HG02970 (cell line): ENCODE results near the gene SHISAL1.
A peak's percentile ranks its signal among the peaks of the same experiment; 100 is the strongest.
"Not testable (repeated sequence)": the region's sequence is repeated elsewhere in the genome, so short reads cannot be mapped to it uniquely, and the experiment has no call there.

Experiments used
- ATAC-seq: cut with Tn5 transposase; IDR thresholded peaks from one replicate; pipeline ENCODE4 v1.9.1; 2021; ENCODE audit warnings: mild to moderate bottlenecking, moderate library complexity, moderate number of reproducible peaks; ENCODE audit not compliant: unreplicated experiment, low FRiP score

SHISAL1 gene

GRCh38 chr22:44329179-44329796 lies 16.5 kb upstream of the SHISAL1 start:
- peak; percentile 65 for ATAC-seq

- no peak for ATAC-seq
These were observed 16.0 kb upstream of the SHISAL1 start for GRCh38 chr22:44328762-44329161.

- ATAC-seq, result no peak
These were observed 15.6 kb upstream of the SHISAL1 start for GRCh38 chr22:44328326-44328725.

DNA sequence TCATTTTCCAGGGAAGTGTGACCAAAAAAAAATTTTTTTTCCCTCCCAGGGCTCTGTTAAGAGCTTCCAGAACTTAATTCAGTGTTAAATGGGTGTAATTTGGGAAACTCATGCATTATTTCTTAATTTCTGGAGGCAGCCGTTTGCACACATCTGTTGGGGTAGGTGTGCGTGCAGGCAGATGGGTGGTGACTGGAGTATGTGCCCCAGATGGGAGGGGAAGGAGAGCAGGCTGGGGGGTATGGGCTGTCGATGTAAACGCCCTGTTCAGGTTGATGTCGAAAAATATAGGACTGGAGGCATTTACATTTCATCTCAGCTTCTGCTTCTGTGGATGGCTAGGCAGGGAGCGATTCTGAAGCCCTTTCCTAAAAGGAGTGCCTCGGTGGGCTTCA lies 13.7 kb upstream of the SHISAL1 start:
- ATAC-seq, result no peak

DNA sequence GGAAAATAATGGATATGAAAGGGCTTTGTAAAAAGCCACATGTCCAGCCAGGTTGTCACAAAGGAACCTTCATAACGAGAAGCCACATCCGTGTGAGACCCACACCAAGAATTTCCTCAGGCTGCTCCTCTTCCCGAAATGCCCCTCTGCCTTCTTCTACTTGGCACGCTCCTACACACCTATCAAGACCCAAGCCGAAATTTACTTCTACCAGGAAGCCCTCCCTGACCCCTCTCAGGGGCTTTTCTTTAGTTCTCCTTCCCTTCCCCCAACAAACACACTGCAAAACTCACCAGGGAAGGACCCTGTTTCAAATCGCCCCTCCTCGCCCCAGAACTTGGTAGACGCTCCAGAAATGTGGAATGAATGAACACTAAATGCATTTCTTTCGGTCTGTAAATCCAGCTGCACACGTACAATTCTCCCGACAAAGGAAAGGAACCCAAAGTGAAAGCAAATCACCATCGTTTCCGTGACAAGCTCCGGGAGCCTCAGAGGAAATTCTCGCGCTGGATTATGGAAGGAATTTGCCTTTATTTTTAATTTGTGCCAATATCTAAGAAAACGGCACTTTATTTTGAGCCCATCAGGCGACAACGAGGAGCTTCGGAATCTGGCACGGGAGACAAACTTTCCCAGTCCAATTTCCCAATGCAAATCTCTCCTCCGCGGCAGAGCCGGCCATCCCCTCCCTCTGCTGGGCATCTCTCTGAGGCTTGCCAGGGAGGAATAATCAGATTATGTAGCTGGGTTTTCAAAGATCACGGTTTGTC lies 13.2 kb upstream of the SHISAL1 start:
- ATAC-seq, result no peak

DNA sequence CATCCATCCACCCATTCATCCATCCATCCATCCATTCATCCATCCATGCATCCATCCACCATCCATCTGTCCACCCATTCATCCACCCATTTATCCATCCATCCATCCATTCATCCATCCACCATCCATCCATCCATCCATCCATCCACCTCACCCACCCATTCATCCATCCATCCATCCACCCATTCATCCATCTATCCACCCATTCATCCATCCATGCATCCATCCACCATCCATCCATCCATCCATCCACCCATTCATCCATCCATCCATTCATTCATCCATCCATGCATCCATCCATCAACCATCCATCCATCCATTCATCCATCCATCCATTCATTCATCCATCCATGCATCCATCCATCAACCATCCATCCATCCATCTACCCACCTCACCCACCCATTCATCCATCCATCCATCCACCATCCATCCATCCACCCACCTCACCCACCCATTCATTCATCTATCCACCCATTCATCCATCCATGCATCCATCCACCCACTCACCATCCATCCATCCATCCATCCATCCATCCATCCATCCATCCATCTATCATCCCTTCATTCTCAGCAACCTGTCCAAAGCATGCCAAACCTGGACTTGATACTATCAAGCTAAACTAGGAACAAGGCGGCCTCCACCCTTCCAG lies 10.5 kb upstream of the SHISAL1 start:
- ATAC-seq, result not testable (repeated sequence)

DNA sequence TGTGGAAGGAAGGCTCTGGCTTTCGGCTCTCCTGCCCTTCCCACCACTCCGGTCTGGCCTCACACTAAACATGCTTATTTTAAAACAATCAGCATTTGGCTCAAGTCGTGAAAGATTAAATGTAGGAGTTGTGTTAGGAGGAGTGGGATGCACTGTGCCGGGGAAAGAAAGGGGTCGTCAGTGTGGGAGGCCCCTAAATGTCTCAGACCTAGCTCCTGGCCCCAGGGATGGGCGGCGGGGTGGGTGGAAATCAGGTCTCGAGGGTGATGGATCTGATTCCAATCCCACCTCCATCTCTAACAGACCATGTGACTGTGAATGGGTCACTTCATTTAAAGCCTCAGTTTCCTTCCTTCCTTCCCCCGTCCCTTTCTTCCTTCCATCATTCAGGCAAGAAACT lies 6.9 kb upstream of the SHISAL1 start:
- no peak for ATAC-seq

- ATAC-seq, result no peak
These were observed 6.0 kb upstream of the SHISAL1 start for GRCh38 chr22:44318751-44319150.

DNA sequence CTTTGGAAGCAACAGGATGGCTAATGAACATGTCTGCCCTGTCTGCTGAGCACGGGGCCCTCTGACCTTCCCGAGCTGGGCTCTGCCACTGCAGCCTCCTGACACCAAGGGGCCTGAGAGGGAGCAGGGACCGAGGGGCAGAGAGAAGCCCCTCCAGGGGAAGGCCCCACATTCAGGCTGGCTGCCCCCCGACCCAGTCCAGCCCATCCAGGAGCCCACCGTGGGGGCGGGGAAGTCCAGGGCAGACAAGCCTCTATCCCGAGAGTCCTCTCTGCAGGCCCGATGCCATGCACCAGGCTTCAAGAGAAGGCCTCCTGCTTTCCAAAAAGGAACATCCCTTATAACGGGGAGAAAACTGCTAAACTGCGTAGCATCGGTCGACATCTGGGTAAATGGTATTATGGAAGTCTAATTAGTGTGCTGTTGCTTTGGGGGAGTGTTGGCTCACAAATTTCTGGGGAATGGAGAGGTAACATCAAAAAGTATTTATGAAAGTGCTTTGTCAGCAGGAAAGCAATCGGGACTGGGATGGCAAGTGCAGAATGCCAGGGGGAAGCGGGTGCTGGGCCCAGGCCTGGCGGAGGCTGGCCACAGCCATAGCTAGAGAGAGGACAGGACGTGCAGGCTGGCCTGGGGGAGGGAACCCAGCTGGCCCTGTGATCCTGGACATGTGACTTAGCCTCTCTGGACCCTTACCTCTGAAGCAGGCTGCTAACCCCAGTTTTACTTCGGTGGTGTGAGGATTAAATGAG lies 5.3 kb upstream of the SHISAL1 start:
- no peak for ATAC-seq

- ATAC-seq, result no peak
These were observed 4.3 kb upstream of the SHISAL1 start for GRCh38 chr22:44317123-44317444.

GRCh38 chr22:44316393-44317122 lies 3.8 kb upstream of the SHISAL1 start:
- no peak for ATAC-seq

DNA sequence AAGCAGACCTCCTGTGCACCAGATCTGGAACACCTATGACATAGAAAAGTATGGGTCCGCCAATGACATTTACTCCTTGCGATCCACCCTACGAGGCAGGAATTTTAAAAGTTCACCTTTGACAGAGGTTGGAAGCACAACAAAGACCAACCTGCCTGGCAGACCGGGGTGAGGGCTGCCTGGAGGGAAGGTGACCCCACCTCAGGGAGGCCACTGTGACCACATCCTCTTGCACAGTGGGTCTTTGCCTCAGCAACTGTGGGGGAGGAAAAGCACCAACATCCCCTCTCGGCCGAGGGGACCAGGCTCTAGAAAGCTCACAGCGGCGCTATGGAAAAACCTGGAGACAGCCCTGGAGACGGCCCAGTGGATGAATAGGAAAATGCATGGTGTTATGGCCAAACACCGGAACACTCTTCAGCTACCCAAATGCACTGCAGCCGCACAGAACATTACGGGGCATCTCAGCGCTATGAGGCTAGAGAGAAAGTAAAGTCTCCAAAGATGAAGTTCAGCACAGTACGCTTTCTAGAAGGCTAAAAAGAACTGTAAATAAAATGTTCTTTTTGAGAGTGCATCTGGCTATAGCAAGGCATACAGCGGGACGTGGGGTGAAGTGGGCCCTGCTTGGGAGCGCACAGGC lies 1.8 kb upstream of the SHISAL1 start:
- ATAC-seq, result no peak

- no peak for ATAC-seq
These were observed 745 bp upstream of the SHISAL1 start for GRCh38 chr22:44313385-44314006.

DNA sequence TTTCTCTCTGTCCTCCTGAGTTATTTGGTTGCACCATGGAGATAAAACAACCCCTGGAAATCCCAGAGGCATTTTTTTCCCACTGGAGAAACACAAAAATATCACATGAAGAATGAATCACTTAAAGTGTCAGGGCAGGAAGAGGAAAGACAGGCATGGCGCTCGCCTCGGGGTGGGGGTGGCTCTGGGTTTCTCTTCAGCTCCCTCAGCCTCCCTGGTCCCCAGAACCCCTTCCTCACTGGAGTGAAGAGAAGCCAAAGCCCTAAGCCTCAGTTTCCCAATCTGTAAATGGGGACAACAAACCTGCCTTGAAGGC lies 938 bp downstream of the SHISAL1 start:
- no peak for ATAC-seq

DNA sequence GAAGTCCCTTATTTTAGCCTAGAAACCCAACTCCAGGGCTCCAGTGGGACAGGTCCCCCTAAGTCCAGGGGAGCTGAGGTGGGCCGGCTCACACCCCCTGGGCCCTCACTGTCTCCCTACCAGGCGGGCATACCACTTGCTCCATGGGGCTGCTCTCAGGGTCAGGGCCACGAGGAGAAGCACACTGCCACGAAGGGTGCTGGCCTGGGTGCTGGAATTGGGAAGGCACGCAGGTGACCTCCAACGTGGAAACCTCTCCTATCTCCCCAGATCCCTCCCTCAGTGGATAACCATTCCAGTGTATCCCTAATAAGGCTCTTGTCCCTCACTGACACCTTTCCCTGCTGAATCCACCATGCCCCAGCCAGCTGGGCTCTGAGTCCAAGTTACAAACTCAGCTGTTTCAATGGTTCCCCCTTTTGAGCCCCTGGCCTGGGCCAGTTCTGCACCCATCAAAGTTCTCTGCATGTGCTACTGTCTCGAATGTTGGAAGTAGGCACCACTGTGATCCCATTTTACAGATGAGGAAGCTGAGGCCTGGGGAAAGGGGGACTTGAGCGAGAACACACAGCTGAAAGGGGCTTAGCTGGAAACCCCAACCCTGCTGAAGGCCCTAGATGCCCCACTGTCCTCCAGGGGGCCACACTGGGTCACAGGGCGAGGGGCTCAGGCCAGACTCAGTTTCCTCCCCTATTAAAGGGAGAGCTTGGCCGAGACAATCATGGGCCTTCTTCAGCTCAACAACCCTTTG lies 1.5 kb downstream of the SHISAL1 start:
- ATAC-seq, result no peak

- ATAC-seq, result no peak
These were observed 3.1 kb downstream of the SHISAL1 start for GRCh38 chr22:44309647-44310046.

- ATAC-seq, result no peak
These were observed 3.6 kb downstream of the SHISAL1 start for GRCh38 chr22:44309137-44309536.

DNA sequence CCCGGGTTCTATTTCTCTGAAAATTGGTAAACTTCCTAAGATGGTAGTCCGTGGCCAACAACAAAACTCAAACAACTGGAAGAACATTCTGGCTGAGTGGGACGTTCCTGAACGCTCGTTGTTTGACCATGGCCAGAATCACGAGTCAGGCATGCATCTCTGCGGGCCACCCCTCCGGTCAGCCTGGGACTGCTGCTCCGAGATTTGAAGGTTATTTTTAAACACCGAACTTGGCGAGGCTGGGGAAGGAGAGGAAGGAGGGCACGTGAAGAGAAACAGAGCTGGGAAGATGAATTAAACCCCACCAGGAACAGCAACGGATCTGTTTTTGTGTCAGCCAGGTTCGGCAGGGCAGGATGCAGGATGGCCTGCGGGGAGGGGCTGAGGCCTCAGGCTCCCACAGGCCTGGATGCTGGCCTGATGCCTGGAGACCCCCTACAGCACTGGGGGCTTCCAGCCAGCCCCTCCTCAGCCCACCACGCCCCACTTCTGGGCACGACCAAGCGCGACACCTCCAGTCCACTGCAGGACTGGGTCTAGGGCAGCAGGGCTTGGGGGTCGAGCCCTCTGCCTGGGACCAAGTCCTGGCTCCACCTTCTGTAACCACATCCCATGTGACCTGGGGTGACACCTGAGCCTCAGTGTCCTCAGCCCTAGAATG lies 5.1 kb downstream of the SHISAL1 start:
- ATAC-seq, result no peak

GRCh38 chr22:44305888-44306287 lies 6.9 kb downstream of the SHISAL1 start:
- no peak for ATAC-seq
